Upper lobe of left lung (tissue), 6 donors: ENCODE results near the gene SLC5A4. TPM values are rescaled to one million over a fixed set of nuclear protein-coding genes. Genes with fewer than 3 reads are reported as not detected.

Source experiments
- ATAC-seq, 2 donors: fragments of 200-7000 bp; cut with Tn5 transposase; one replicate each; pipeline ENCODE4 v1.9.1; 2022; ENCODE audit warnings: mild to moderate bottlenecking in 2 of 2, moderate library complexity in 2 of 2; ENCODE audit not compliant: low FRiP score in 2 of 2
- DNase-seq, 2 donors: peaks; one replicate each; pipeline ENCODE4 v3.0.0-alpha.2; 2019 to 2020
- H3K27ac ChIP-seq, 4 donors: fragments of 200-600 bp; sonication (generic); one replicate each; pipeline ENCODE4 v1.5.1; 2016 to 2019
- H3K27me3 ChIP-seq, 4 donors: fragments of 200-600 bp; sonication (generic); one replicate each; pipeline ENCODE4 v1.5.1; 2017 to 2019
- H3K36me3 ChIP-seq, 4 donors: fragments of 200-600 bp; sonication (generic); one replicate each; pipeline ENCODE4 v1.5.1; 2016 to 2019
- H3K4me1 ChIP-seq, 4 donors: fragments of 200-600 bp; sonication (generic); one replicate each; pipeline ENCODE4 v1.5.1; 2018 to 2019
- H3K4me3 ChIP-seq, 4 donors: fragments of 200-600 bp; sonication (generic); one replicate each; pipeline ENCODE4 v1.5.1; 2017 to 2019; ENCODE audit warnings: mild to moderate bottlenecking in 2 of 4, moderate library complexity in 1 of 4
- H3K9me3 ChIP-seq, 4 donors: fragments of 200-600 bp; sonication (generic); one replicate each; pipeline ENCODE4 v1.5.1; 2018 to 2019
- CTCF ChIP-seq, 6 experiments: fragments of 450-650 bp in 4 of 6; fragments of 200-600 bp in 2 of 6; sonication (generic) in 2 of 6; IDR thresholded peaks; one replicate each; pipeline ENCODE4 v1.5.1; 2016 to 2019; ENCODE audit warnings: antibody characterized with exemption in 6 of 6
- EP300 ChIP-seq, 4 donors: sonication (generic); formaldehyde crosslinking; IDR thresholded peaks; one replicate each; pipeline ENCODE4 v1.5.1; 2017; ENCODE audit warnings: antibody characterized with exemption in 4 of 4, control low read depth in 2 of 4
- POLR2A ChIP-seq, 4 donors: fragments of 450-650 bp; IDR thresholded peaks; one replicate each; pipeline ENCODE4 v1.5.1; 2016 to 2017; ENCODE audit warnings: antibody characterized with exemption in 4 of 4, mild to moderate bottlenecking in 2 of 4
- POLR2AphosphoS5 ChIP-seq, 2 donors: sonication (generic); formaldehyde crosslinking; IDR thresholded peaks; one replicate each; pipeline ENCODE4 v1.5.1; 2017; ENCODE audit warnings: antibody characterized with exemption in 2 of 2
- WGBS, 2 donors: methylation state at CpG; one replicate each; pipeline ENCODE4 v1.1.5; 2017 to 2018; 5-methylcytosine and 5-hydroxymethylcytosine counted together
- total RNA-seq, 6 donors: library from RNA; depleted of rRNA in 4 of 6; stranded (reverse); fragments of >200 nt in 4 of 6; gene quantifications; one replicate each; pipeline versions ENCODE4 v1.1.0 to v1.2.1, GENCODE V29; 2016 to 2021
- donor health status: DM: no; HTN: no; CAD: no; lungs with moderate emphysema.
- donor health status: DM: no; HTN: yes; CAD: no; lungs with severe emphysema.

SLC5A4 gene
- total RNA-seq, 6 donors from 2014 or later = 0.33 to 6.3 (median 1.2) TPM

DNA sequence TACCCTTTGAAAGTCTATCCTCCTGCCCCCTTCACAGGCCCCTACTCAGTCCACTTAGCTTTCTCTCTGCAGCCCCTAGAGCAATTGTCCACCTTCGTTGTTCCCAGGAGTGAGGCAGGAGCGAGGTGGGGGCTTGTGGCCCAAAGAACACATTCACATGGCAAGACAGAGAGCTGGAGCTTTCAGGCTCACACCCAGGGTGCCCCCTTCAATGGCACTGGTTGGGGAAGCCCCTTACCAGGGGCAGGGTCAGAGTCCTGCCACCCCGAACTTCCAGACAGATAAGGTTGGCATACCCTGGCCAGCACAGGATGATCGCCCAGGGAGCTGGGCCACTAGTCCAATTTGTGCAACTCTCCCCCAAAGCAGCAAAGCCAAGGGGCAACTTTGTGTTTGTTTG, 6.2 kb upstream of the SLC5A4 start:
- no peak for ATAC-seq
- H3K36me3 ChIP-seq = no peaks in the 10 kb centered on the region
- H3K27ac ChIP-seq = no peak overlapping the region
- peaks cover 0 to 5% (median 2%) of the 10 kb centered on the region in 4 donors for H3K4me1 ChIP-seq
- TF ChIP-seq CTCF (IDR thresholded peaks at IDR 0.05) (no peak), EP300 (IDR thresholded peaks at IDR 0.05) (no peak), POLR2AphosphoS5 (IDR thresholded peaks at IDR 0.05) (no peak), POLR2A (IDR thresholded peaks at IDR 0.05) (no peak)
- WGBS, 2 donors = 79 to 91% methylated on average over 4 of the region's 4 CpGs
- H3K27me3 ChIP-seq = no peaks in the 10 kb centered on the region
- no peak for DNase-seq
- H3K9me3 ChIP-seq = no peaks in the 10 kb centered on the region
- no peak overlapping the region for H3K4me3 ChIP-seq

DNA sequence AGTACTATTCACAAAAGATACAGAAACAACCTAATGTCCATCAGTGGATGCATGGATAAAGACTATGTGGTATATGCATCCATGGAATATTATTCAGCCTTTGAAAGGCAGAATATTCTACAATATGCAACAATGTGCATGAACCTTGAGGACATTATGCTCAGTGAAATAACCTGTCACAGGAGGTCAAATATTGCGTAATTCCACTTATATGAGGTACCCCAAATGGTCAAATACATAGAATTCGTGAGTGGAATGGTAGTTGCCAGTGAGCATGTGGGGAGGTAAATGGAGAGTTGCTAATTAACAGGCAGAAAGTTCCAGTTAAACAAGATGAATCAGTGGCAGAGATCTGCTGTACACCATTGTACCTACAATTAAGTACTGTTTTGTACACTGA, 3.6 kb upstream of the SLC5A4 start:
- Histone ChIP-seq H3K4me3 (no peak overlapping the region), H3K9me3 (no peaks in the 10 kb centered on the region), H3K27ac (no peak overlapping the region), H3K36me3 (no peaks in the 10 kb centered on the region), H3K4me1 (no peaks in the 10 kb centered on the region), H3K27me3 (no peaks in the 10 kb centered on the region)
- ATAC-seq = no peak
- 67 to 84% methylated on average over 2 of the region's 2 CpGs for WGBS, 2 donors
- no peak for DNase-seq
- TF ChIP-seq EP300 (IDR thresholded peaks at IDR 0.05) (no peak), POLR2AphosphoS5 (IDR thresholded peaks at IDR 0.05) (no peak), CTCF (IDR thresholded peaks at IDR 0.05) (no peak), POLR2A (IDR thresholded peaks at IDR 0.05) (no peak)

- no peaks in the 10 kb centered on the region for H3K36me3 ChIP-seq
- WGBS, 2 donors = 65 to 86% methylated on average over 3 of the region's 3 CpGs
- no peak for DNase-seq
- H3K4me1 ChIP-seq = no peaks in the 10 kb centered on the region
- no peaks in the 10 kb centered on the region for H3K27me3 ChIP-seq
- no peak overlapping the region for H3K4me3 ChIP-seq
- no peak for ATAC-seq
- TF ChIP-seq POLR2A (IDR thresholded peaks at IDR 0.05) (no peak), POLR2AphosphoS5 (IDR thresholded peaks at IDR 0.05) (no peak), EP300 (IDR thresholded peaks at IDR 0.05) (no peak), CTCF (IDR thresholded peaks at IDR 0.05) (no peak)
- H3K9me3 ChIP-seq = no peaks in the 10 kb centered on the region
- no peak overlapping the region for H3K27ac ChIP-seq
Observed at GRCh38 chr22:32255726-32256125, 579 bp upstream of the SLC5A4 start.

DNA sequence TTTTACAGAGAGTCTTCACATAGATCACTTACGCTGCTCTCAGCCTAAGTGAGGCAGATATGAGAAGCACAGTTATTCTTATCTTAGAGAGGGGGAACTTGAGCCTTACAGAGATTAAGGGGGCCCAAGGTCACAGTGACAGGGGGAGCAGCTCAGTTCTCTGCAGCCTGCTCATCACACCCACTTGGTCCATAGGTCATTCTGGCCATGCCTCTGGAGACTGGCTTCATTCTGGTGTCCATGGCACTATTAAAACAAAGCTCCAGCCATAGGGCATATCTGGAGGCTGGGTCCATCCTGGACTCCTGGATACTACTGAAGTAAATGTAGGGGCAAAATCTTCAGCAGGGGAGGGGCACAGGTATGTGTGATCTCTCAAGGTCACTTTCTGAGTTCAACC, 5.9 kb downstream of the SLC5A4 start:
- no peak for ATAC-seq
- no peaks in the 10 kb centered on the region for H3K9me3 ChIP-seq
- no peak for DNase-seq
- no peak overlapping the region for H3K27ac ChIP-seq
- no peaks in the 10 kb centered on the region for H3K27me3 ChIP-seq
- H3K4me1 ChIP-seq = no peaks in the 10 kb centered on the region
- WGBS, 2 donors = 77 to 91% methylated on average over 1 of the region's 1 CpG
- no peak for TF ChIP-seq EP300 (IDR thresholded peaks at IDR 0.05)
- TF ChIP-seq CTCF (IDR thresholded peaks at IDR 0.05) = no peak
- TF ChIP-seq POLR2A (IDR thresholded peaks at IDR 0.05) = no peak
- TF ChIP-seq POLR2AphosphoS5 (IDR thresholded peaks at IDR 0.05) = no peak
- H3K36me3 ChIP-seq = no peaks in the 10 kb centered on the region
- no peak overlapping the region for H3K4me3 ChIP-seq

- Histone ChIP-seq H3K4me3 (no peak overlapping the region), H3K4me1 (no peaks in the 10 kb centered on the region), H3K27me3 (no peaks in the 10 kb centered on the region), H3K36me3 (no peaks in the 10 kb centered on the region), H3K9me3 (no peaks in the 10 kb centered on the region), H3K27ac (no peak overlapping the region)
- 41 to 47% methylated on average over 1 of the region's 1 CpG for WGBS, 2 donors
- DNase-seq (no peak), ATAC-seq (no peak)
- TF ChIP-seq POLR2A (IDR thresholded peaks at IDR 0.05) (no peak), POLR2AphosphoS5 (IDR thresholded peaks at IDR 0.05) (no peak), EP300 (IDR thresholded peaks at IDR 0.05) (no peak), CTCF (IDR thresholded peaks at IDR 0.05) (no peak)
Observed at GRCh38 chr22:32248276-32248675, 6.9 kb downstream of the SLC5A4 start.
